Choroid plexus epithelial cell (primary cell): ENCODE measurements around the gene SYTL3.
"Not testable (repeated sequence)": the region's sequence is repeated elsewhere in the genome, so short reads cannot be mapped to it uniquely, and the experiment has no call there.

Experiments
- DNase-seq: peaks from one replicate; pipeline ENCODE4 v3.0.0-alpha.2; 2010; ENCODE audit warnings: low read depth
- H3K4me3 ChIP-seq: 2 replicates; pipeline ENCODE4 v1.5.1; 2011; ENCODE audit warnings: low read depth, mild to moderate bottlenecking, control low read depth, low read length, moderate library complexity
- TF ChIP-seq, protein P1 (sequence below): conservative IDR thresholded peaks from 2 replicates; pipeline ENCODE4 v1.5.1; 2011; ENCODE audit warnings: low read depth, mild to moderate bottlenecking, control low read depth, inconsistent platforms, low read length, moderate library complexity

Gene SYTL3

DNA sequence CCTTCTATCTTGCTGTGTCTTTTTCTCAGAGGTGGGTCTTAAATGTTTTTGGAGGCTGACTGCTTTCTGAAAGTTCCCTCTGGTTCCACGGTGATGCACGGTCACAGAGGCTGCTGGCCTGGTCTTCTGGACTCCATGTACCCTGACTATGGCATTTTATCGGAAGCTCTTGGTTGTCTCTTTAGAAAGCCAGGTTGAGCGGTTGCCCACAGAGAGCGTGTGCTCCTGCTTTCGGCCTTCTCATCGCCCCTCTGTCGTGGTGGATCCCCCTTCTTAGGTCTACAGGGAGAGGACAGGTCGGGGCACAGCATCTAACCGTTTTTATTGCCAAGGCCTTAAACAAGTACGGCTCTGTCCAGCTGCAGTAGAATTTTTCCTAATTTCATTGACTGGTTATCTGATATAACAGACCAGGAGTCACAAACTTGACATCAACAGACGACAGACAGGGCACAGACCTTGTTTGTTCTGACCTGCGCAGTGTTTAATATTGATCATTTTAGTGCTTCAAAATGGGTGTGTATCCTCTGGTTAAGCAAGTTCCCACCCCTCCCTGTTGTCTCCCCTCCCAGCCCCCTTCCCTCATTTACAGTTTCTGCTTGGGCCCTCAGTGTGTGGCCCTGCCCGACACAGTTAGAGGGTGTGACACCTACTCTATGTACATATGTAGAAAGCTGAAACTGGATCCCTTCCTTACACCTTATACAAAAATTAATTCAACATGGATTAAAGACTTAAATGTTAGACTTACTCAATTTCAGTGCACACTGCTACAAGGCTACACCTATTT is 24.7 kb downstream of the SYTL3 start:
- H3K4me3 ChIP-seq = no peak overlapping the region
- TF ChIP-seq, protein P1, sequence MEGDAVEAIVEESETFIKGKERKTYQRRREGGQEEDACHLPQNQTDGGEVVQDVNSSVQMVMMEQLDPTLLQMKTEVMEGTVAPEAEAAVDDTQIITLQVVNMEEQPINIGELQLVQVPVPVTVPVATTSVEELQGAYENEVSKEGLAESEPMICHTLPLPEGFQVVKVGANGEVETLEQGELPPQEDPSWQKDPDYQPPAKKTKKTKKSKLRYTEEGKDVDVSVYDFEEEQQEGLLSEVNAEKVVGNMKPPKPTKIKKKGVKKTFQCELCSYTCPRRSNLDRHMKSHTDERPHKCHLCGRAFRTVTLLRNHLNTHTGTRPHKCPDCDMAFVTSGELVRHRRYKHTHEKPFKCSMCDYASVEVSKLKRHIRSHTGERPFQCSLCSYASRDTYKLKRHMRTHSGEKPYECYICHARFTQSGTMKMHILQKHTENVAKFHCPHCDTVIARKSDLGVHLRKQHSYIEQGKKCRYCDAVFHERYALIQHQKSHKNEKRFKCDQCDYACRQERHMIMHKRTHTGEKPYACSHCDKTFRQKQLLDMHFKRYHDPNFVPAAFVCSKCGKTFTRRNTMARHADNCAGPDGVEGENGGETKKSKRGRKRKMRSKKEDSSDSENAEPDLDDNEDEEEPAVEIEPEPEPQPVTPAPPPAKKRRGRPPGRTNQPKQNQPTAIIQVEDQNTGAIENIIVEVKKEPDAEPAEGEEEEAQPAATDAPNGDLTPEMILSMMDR = no peak
- no peak for DNase-seq

DNA sequence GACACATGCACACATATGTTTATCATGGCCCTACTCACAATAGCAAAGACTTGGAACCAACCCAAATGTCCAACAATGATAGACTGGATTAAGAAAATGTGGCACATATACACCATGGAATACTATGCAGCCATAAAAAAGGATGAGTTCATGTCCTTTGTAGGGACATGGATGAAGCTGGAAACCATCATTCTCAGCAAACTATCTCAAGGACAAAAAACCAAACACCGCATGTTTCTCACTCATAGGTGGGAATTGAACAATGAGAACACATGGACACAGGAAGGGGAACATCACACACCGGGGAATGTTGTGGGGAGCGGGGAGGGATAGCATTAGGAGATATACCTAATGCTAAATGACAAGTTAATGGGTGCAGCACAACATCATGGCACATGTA is 27.2 kb downstream of the SYTL3 start:
- DNase-seq, H3K4me3 ChIP-seq: not testable (repeated sequence)

DNA sequence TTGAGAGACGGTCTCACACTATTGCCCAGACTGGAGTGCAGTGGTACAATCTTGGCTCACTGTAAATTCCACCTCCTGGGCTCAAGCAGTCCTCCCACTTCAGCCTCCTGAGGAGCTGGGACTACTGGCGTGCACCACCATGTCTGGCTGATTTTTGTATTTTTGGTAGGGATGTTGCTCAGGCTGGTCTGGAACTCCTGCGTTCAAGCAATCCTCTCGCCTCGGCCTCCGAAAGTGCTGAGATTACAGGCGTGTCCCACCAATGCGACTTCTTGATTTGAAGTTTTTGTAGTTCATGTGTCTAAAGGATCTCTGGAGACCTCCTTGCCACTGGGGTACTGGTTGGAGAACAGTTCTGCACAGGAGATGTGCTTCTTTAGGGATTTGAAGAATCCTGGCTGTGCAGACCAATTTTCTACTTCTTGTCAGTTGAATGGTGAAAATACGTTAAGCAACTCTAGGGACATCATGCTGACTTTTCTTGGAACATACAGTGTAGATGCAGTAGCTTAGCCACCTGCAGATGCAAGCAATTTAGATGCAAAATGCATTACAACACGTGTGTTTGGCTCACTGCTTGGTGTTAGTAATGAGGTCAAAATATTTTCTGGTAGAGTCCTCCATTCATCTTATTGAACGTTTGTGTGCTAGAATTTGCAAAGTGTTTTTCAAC is 28.2 kb downstream of the SYTL3 start:
- no peak overlapping the region for H3K4me3 ChIP-seq
- TF ChIP-seq, protein P1 = no peak
- no peak for DNase-seq

DNA sequence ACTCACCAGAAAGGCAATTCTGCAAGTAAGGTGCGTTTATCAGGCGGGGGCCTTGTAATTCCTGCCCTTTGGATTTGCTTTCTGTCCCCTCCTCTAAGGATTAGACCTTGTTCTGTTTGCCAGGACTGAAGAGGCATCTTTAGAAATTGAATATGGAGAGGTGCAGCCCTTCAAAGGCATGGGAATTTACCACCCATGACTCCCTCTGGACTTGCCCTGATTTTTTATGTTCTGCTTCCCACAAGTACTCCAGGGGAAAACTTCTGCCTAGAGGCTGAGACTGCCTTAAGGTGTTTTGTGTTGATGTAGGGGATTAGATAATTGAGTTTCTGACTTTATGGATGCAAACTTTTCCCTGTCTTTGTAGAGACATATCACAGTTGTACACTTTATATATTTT is 30.2 kb downstream of the SYTL3 start:
- no peak for DNase-seq
- TF ChIP-seq, protein P1 = no peak
- H3K4me3 ChIP-seq = no peak overlapping the region

DNA sequence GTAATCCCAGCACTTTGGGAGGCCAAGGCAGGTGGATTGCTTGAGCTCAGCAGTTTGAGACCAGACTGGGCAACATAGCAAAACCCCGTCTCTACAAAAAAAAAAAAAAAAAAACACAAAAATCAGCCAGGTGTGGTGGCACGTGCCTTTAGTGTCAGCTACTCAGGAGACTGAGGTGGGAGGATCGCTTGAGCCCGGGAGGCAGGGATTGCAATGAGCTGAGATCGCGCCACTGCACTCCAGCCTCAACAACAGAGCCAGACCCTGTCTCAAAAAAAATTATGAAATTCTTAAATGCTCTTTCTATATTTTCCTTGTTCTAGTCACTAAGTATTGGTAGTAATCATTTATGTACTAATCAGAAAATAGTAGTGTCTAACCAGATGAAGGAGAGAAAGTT is 30.6 kb downstream of the SYTL3 start:
- DNase-seq = no peak
- TF ChIP-seq, protein P1 = no peak
- H3K4me3 ChIP-seq = no peak overlapping the region

DNA sequence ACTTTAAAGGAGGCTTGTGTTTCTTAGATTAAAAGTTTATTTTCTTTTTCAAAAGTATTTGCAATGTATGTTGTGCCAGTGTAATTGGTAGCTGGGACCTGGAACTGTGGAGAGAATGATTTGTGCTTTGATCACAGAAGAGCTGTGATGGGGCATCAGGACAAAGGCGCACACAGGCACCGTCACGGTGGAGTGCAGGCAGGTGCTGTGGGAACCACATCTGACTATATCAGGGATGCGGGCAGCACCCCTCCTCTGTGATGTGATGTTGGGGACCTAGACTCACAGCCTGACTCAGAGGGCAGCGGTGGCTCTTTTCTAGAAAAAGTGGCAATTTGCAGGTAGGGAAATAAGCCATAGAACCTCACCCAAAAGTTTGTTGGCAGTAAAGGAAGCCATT is 34.5 kb downstream of the SYTL3 start:
- DNase-seq = no peak
- H3K4me3 ChIP-seq = no peak overlapping the region
- TF ChIP-seq, protein P1 = no peak

DNA sequence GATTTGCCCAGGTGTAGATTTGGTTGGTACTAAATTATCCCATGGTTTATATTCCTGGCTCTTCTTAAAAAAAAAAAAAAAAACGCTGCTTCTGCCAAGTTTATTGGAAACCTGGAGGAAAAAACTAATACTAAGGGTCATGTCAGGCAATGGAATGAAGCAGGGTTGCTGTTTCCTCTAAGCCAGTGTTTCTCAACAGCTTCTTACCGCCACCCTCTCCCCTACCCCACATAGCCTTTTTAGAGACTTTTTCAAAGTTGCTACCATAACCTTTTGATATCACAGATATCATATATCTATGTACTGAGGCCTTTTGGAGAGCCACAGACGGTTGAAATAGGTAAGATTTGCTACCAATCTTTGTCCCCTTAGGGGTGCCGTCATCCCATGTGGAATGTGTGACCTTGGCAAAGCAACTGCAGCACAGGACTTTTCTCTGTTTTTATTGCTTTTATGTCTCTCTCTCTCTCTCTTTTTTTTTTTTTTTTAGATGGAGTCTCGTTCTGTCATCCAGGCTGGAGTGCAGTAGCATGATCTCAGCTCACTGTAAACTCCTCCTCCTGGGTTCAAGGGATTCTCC is 35.0 kb downstream of the SYTL3 start:
- H3K4me3 ChIP-seq = no peak overlapping the region
- TF ChIP-seq, protein P1 = no peak
- DNase-seq = peak; percentile 50
